HG03196 (cell line): ENCODE measurements around the gene SHROOM2.

Experiments
- ATAC-seq: cut with Tn5 transposase; IDR thresholded peaks from one replicate; pipeline ENCODE4 v1.9.1; 2021; ENCODE audit not compliant: unreplicated experiment

The SHROOM2 gene

GRCh38 chrX:9997041-9997440, 210.8 kb downstream of the SHROOM2 start:
- no peak for ATAC-seq

GRCh38 chrX:9997524-9997923, 211.3 kb downstream of the SHROOM2 start:
- ATAC-seq: peak; percentile 53
